Esophagus muscularis mucosa (tissue), 3 donors: ENCODE data around the gene ANKRD13B.

Source experiments
- CTCF ChIP-seq, 3 experiments: fragments of 200-600 bp in 2 of 3; fragments of 450-650 bp in 1 of 3; sonication (generic) in 2 of 3; IDR thresholded peaks; one replicate each; pipeline ENCODE4 v1.5.1; 2017 to 2019; ENCODE audit warnings: antibody characterized with exemption in 3 of 3, mild to moderate bottlenecking in 2 of 3, moderate library complexity in 1 of 3
- POLR2A ChIP-seq: fragments of 450-650 bp; IDR thresholded peaks from one replicate; pipeline ENCODE4 v1.6.1; 2017; ENCODE audit warnings: antibody characterized with exemption, moderate library complexity, mild to moderate bottlenecking, low read depth
- POLR2AphosphoS5 ChIP-seq, 2 donors: sonication (generic); formaldehyde crosslinking; IDR thresholded peaks; one replicate each; pipeline ENCODE4 v1.6.1; 2017; ENCODE audit warnings: antibody characterized with exemption in 2 of 2

GRCh38 chr17:29649359-29649758 is 56.4 kb downstream of the ANKRD13B start:
- TF ChIP-seq POLR2A: no peak
- no peak for TF ChIP-seq CTCF (IDR thresholded peaks at IDR 0.05)
- no peak for TF ChIP-seq POLR2AphosphoS5 (IDR thresholded peaks at IDR 0.05)
